K562 (cell line): ENCODE measurements around the gene ERCC1. TPM values are rescaled to one million over a fixed set of nuclear protein-coding genes. Genes with fewer than 3 reads are reported as not detected.

Experiments used
- ERF ChIP-seq: fragments of 450-650 bp; formaldehyde crosslinking; IDR thresholded peaks from 2 replicates; pipeline ENCODE4 v1.4.0; 2020; ENCODE audit warnings: mild to moderate bottlenecking, mixed read lengths
- ESRRB ChIP-seq: fragments of 250-450 bp; sonication (Bioruptor Pico); IDR thresholded peaks from 2 replicates; pipeline ENCODE4 v1.5.0; 2020; ENCODE audit warnings: mild to moderate bottlenecking, moderate library complexity, borderline replicate concordance
- JUNB ChIP-seq: fragments of 450-650 bp; formaldehyde crosslinking; conservative IDR thresholded peaks from 2 replicates; pipeline ENCODE4 v1.4.0; 2020; ENCODE audit warnings: mild to moderate bottlenecking
- JUND ChIP-seq, 2 experiments: IDR thresholded peaks; 2 replicates in 1 of 2; 3 replicates in 1 of 2; pipeline ENCODE4 v1.6.1; 2011; ENCODE audit warnings: borderline replicate concordance in 2 of 2, low read depth in 2 of 2, low read length in 2 of 2, improper control_type of control experiment in 1 of 2, missing biosample characterization in 1 of 2, missing genetic modification characterization in 1 of 2, missing genetic modification reagents in 1 of 2
- MCM2 ChIP-seq: fragments of 450-650 bp; IDR thresholded peaks from 2 replicates; pipeline ENCODE4 v1.6.1; 2017; ENCODE audit warnings: low read depth, mild to moderate bottlenecking
- PHTF2 ChIP-seq: fragments of 250-450 bp; sonication (Bioruptor Pico); IDR thresholded peaks from 2 replicates; pipeline ENCODE4 v1.5.0; 2021; ENCODE audit warnings: mild to moderate bottlenecking
- SMAD2 ChIP-seq: fragments of 150-350 bp; IDR thresholded peaks from 2 replicates; pipeline ENCODE4 v1.6.1; 2014; ENCODE audit warnings: low read depth, mild to moderate bottlenecking, low read length
- SP1 ChIP-seq: sonication (generic); formaldehyde crosslinking; IDR thresholded peaks from 2 replicates; pipeline ENCODE4 v1.8.1; 2022; ENCODE audit warnings: mild to moderate bottlenecking, missing genetic modification reagents
- SRF ChIP-seq, 2 experiments: fragments of 250-450, 450-650 bp in 1 of 2; sonication (Bioruptor Pico) in 1 of 2; sonication (generic) in 1 of 2; formaldehyde crosslinking; IDR thresholded peaks; 2 replicates each; pipeline versions ENCODE4 v1.5.0 to v1.5.1; 2020 to 2022; ENCODE audit warnings: mild to moderate bottlenecking in 1 of 2, missing genetic modification reagents in 1 of 2
- STAG1 ChIP-seq: sonication (generic); formaldehyde crosslinking; IDR thresholded peaks from 2 replicates; pipeline ENCODE4 v1.5.0; 2020; ENCODE audit warnings: missing genetic modification reagents, borderline replicate concordance
- ZBED1 ChIP-seq: IDR thresholded peaks from 2 replicates; pipeline ENCODE4 v1.6.1; 2014
- ZBTB49 ChIP-seq: sonication (generic); formaldehyde crosslinking; IDR thresholded peaks from 2 replicates; pipeline ENCODE4 v1.8.0; 2022; ENCODE audit warnings: missing genetic modification reagents, mild to moderate bottlenecking, borderline replicate concordance
- ZNF12 ChIP-seq: sonication (generic); formaldehyde crosslinking; IDR thresholded peaks from 2 replicates; pipeline ENCODE4 v1.4.0; 2020; ENCODE audit warnings: mild to moderate bottlenecking, missing genetic modification reagents
- ZNF778 ChIP-seq: fragments of 450-650 bp; formaldehyde crosslinking; IDR thresholded peaks from 2 replicates; pipeline ENCODE4 v1.4.0; 2020; ENCODE audit warnings: mild to moderate bottlenecking, moderate library complexity
- polyA plus RNA-seq, 8 experiments: library from polyadenylated mRNA; depleted of rRNA in 4 of 8; stranded (reverse) in 5 of 8; unstranded in 3 of 8; fragments of >200 nt; fragmentation: Nextera tagmentation in 2 of 8; fragmentation: Illumina TruSeq in 1 of 8; extraction: Ambion mirVana in 2 of 8; extraction: Trizol in 1 of 8; gene quantifications; 2 replicates each; pipeline versions ENCODE4 v1.2.1 to v1.2.3, GENCODE V29; 2011 to 2014; ENCODE audit warnings: inconsistent platforms in 1 of 8, missing spikeins in 1 of 8
- total RNA-seq, 7 experiments: library from RNA; depleted of rRNA in 6 of 7; stranded (reverse); fragments of >200 nt in 6 of 7; fragmentation: Illumina TruSeq in 2 of 7; extraction: Trizol in 2 of 7; gene quantifications; 2 replicates each; pipeline versions ENCODE4 v1.2.1 to v1.2.3, GENCODE V29; 2011 to 2021; ENCODE audit warnings: low replicate concordance in 1 of 7
- TF ChIP-seq, protein P1 (sequence below): fragments of 450-650 bp; IDR thresholded peaks from 2 replicates; pipeline ENCODE4 v1.6.1; 2016; ENCODE audit warnings: antibody characterized with exemption

Gene ERCC1
- total and polyA plus RNA-seq, 9 of the 15 experiments (the other 6 are each of a cell fraction or from before 2014, with no cell fraction given): 9.3 to 92.6 (median 60.0) TPM

DNA sequence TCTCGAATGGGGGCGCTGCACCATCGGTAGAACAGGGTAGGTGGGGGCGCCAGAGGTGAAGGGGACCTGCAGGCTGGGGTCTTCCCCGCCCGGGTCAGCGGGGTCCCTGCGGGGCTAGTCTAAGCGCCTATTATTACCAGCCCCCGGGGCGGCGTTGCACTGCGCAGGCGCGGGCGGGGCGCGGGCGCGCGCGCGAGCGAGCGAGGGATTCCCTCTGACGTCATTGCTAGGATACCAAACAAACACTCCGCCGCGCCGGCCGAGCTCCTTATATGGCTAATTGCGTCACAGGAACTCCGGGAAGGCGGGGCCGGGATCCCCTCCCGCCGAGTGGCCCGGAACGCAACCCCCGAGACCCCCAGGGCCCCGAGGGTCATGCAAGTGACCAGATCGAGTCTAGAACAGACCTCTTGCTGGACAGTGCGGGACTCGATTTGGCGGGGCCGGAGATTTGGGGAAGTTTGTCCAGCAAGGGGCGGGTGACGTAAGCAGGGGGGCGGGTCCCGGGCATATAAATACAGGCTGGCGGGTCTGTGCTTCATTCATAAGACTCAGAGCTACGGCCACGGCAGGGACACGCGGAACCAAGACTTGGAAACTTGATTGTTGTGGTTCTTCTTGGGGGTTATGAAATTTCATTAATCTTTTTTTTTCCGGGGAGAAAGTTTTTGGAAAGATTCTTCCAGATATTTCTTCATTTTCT is 43.9 kb upstream of the ERCC1 start, which contains the start of gene FOSB (continued):
- TF ChIP-seq SMAD2 (no peak), PHTF2 (CRISPR knock-in tag) (no peak), SP1 (CRISPR knock-in tag) (peak; percentile 94), JUND (IDR thresholded peaks at IDR 0.05; ENCODE audit: borderline replicate concordance, low read depth, low read length) (peak; percentile 93), JUND (tag; IDR thresholded peaks at IDR 0.05; ENCODE audit: borderline replicate concordance, low read depth, low read length) (peak; percentile 91; the same call in 2 of the 3 replicates), ZNF778 (CRISPR knock-in tag) (no peak), ZNF12 (CRISPR knock-in tag) (no peak), ZBTB49 (CRISPR knock-in tag) (no peak), JUNB (CRISPR knock-in tag) (peak; percentile 87), ZBED1 (0 out of 2 replicates have a peak, but pooled peaks have one; percentile 36), SRF (CRISPR knock-in tag; IDR thresholded peaks at IDR 0.05) (peak; percentile 100), STAG1 (CRISPR knock-in tag) (no peak), ESRRB (CRISPR knock-in tag) (no peak), MCM2 (no peak), ERF (CRISPR knock-in tag) (no peak)
- TF ChIP-seq, protein P1, sequence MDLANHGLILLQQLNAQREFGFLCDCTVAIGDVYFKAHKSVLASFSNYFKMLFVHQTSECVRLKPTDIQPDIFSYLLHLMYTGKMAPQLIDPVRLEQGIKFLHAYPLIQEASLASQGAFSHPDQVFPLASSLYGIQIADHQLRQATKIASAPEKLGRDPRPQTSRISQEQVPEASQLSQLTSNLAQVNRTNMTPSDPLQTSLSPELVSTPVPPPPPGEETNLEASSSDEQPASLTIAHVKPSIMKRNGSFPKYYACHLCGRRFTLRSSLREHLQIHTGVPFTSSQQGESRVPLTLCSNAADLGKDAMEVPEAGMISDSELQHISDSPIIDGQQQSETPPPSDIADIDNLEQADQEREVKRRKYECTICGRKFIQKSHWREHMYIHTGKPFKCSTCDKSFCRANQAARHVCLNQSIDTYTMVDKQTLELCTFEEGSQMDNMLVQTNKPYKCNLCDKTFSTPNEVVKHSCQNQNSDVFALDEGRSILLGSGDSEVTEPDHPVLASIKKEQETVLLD: peak; percentile 71; the same call in 1 of the 2 replicates
